GM12865 (cell line): ENCODE data around the gene ACAP2.
"Not testable (repeated sequence)": the region's sequence is repeated elsewhere in the genome, so short reads cannot be mapped to it uniquely, and the experiment has no call there.

Experiments
- DNase-seq: peaks from one replicate; pipeline ENCODE4 v3.0.0; 2010; ENCODE audit warnings: low read depth
- H3K4me3 ChIP-seq: 2 replicates; pipeline ENCODE4 v1.5.1; 2011; ENCODE audit warnings: mild to moderate bottlenecking, low read depth, low read length, control low read depth
- TF ChIP-seq, protein P1 (sequence below): IDR thresholded peaks from 2 replicates; pipeline ENCODE4 v1.5.1; 2011; ENCODE audit warnings: low read length, control low read depth, low read depth, inconsistent platforms; ENCODE audit not compliant: insufficient read depth; ENCODE audit errors: missing control alignments

The ACAP2 gene

DNA sequence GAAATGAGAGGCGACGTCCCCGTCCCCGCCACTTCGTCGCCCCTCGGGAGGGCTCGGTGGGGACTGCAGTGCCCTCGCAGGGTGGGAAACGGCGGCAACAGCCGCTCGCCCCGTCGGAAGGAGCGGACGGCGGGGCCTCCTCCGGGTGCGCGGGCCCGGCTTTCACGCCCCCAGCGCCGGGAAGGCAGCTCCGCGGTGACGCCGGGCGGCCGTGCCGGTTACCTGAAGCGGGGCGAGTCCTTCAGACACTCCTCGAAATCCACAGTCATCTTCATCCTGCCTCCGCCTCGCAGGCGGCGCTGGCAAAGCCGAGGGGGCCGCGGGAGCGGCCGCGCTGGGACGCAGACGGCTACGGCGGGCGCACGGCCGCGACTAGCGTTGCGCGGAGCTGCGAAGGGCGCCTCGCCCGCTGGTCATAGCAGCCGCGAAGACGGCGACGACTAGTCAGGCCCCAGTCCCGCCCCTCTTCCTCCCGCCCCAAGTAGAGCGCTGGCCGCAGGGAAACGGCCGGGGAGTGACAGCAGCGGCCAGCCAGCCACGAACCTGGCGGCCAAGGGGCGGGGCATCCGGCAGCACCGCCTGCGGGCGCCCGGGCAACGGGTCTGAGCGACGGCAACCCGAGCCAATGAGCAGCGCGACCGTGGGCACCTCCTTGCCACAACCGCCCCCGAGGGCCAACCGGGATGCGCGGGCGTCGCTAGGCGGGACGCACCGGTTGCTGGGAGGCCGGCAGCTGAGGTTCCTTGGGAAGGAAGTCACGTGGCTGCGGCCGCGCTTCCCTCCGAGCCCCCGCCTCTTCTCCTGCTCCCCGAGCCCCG, at the start of gene ACAP2:
ACAP2 (minus strand) TSS at position 448 of the 818 bp plus-strand sequence; CDS start at position 275, 173 bp downstream.
- peak within 1 kb of the TSS; percentile 82 for H3K4me3 ChIP-seq
- peak; percentile 100 for DNase-seq
- TF ChIP-seq, protein P1, sequence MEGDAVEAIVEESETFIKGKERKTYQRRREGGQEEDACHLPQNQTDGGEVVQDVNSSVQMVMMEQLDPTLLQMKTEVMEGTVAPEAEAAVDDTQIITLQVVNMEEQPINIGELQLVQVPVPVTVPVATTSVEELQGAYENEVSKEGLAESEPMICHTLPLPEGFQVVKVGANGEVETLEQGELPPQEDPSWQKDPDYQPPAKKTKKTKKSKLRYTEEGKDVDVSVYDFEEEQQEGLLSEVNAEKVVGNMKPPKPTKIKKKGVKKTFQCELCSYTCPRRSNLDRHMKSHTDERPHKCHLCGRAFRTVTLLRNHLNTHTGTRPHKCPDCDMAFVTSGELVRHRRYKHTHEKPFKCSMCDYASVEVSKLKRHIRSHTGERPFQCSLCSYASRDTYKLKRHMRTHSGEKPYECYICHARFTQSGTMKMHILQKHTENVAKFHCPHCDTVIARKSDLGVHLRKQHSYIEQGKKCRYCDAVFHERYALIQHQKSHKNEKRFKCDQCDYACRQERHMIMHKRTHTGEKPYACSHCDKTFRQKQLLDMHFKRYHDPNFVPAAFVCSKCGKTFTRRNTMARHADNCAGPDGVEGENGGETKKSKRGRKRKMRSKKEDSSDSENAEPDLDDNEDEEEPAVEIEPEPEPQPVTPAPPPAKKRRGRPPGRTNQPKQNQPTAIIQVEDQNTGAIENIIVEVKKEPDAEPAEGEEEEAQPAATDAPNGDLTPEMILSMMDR = no peak

- no peak for DNase-seq
- H3K4me3 ChIP-seq = no peak overlapping the region
- TF ChIP-seq, protein P1 = no peak
Measured at GRCh38 chr3:195475614-195476013, 32.8 kb upstream of the ACAP2 start.

DNA sequence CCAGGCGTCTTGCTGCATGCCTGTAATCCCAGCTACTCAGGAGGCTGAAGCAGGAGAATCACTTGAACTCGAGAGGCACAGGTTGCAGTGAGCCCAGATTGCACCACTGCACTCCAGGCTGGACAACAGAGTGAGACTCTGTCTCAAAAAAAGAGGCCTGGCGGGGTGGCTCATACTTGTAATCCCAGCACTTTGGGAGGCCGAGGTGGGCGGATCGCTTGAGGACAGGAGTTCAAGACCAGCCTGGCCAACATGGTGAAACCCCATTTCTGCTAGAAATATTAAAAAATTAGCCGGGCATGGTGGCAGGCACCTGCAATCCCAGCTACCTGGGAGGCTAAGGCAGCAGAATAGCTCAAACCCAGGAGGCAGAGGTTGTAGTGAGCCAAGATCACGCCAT, 32.3 kb upstream of the ACAP2 start:
- DNase-seq, H3K4me3 ChIP-seq: not testable (repeated sequence)

GRCh38 chr3:195468841-195469240, 26.0 kb upstream of the ACAP2 start:
- TF ChIP-seq, protein P1 = no peak
- no peak for DNase-seq
- H3K4me3 ChIP-seq = no peak overlapping the region

GRCh38 chr3:195468391-195468776, 25.6 kb upstream of the ACAP2 start:
- no peak for DNase-seq
- no peak overlapping the region for H3K4me3 ChIP-seq
- TF ChIP-seq, protein P1 = no peak

DNA sequence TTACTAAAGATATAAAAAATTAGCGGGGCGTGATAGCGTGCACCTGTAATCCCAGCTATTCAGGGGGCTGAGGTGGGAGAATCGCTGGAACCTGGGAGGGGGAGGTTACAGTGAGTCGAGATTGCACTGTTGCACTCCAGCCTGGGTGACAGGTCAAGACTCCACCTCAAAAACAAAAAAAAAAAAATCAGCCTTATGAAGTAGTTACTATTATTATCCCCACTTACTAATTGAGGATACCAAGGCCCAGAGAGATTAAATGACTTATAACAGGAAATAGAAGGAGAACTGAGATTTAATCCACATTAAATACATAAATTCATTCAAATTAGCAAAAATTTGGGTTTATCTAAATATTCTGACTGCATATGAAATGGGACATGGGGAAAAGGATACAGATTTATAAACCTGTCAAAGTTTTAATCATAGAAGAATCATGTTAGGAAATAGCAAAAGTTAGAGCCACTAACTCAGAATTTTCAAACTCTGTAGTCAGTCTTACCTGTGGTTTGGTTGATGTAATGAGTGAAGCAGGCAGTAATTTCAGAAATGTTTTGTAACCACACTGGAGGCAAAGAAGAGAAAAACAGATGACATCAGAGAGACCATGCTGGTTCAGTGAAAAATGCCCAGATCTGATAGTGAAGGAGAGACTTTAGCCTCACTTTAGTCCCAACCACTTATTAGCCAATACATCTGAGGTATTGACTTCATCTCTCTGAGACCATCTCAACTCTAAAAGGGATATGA, 25.0 kb upstream of the ACAP2 start:
- H3K4me3 ChIP-seq = no peak overlapping the region
- no peak for DNase-seq
- TF ChIP-seq, protein P1 = no peak

DNA sequence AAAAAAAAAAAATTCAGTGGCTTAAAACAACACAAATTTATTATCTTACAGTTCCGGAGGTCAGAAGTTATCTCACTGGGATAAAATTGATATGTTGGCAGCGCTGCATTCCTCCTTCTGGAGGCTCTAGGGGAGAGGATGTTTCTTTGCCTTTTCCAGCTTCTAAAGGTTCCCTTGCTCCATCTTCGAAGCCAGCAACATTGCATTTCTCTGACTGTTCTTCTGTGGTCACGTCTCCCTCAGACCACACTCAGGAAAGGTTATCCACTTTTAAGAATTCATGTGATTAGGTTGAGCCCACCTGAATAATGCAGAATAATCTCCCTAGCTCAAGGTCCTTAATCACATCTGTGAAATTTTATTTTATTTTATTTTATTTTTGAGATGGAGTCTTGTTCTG, 23.4 kb upstream of the ACAP2 start:
- TF ChIP-seq, protein P1 = no peak
- DNase-seq = no peak
- no peak overlapping the region for H3K4me3 ChIP-seq

DNA sequence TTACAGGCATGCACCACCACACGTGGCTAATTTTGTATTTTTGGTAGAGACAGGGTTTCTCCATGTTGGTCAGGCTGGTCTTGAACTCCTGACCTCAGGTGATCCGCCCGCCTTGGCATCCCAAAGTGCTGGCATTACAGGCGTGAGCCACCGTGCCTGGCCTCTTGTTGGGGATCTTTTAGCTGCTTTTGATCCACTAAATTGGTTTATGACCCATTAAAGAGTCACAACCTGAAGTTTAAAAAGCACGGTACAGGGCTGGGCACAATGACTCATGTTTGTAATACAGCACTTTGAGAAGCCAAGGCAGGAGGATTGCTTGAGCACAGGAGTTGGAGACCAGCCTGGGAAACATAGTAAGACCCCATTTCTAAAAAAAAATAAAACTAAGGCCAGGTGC, 20.1 kb upstream of the ACAP2 start:
- not testable (repeated sequence) for DNase-seq, H3K4me3 ChIP-seq
